SK-N-SH treated with all-trans-retinoic acid at 6 μM for 48 hours (cell line): ENCODE data around the gene POU6F2.

Experiments
- SNAI2 ChIP-seq: fragments of 250-450 bp; sonication (Bioruptor Pico); IDR thresholded peaks from 2 replicates; pipeline ENCODE4 v1.5.0; 2020; ENCODE audit warnings: mild to moderate bottlenecking, moderate library complexity
- TCF4 ChIP-seq: fragments of 250-450 bp; sonication (Bioruptor Pico); IDR thresholded peaks from 2 replicates; pipeline ENCODE4 v1.8.0; 2021; ENCODE audit warnings: mild to moderate bottlenecking, moderate library complexity, borderline replicate concordance
- ZFP30 ChIP-seq: fragments of 450-650 bp; formaldehyde crosslinking; IDR thresholded peaks from 2 replicates; pipeline ENCODE4 v1.5.0; 2022; ENCODE audit warnings: mild to moderate bottlenecking, moderate library complexity
- TF ChIP-seq, protein P1 (sequence below): fragments of 250-450 bp; sonication (Bioruptor Pico); IDR thresholded peaks from 2 replicates; pipeline ENCODE4 v1.8.0; 2020; ENCODE audit warnings: mild to moderate bottlenecking, moderate library complexity, borderline replicate concordance

- TF ChIP-seq, protein P1, sequence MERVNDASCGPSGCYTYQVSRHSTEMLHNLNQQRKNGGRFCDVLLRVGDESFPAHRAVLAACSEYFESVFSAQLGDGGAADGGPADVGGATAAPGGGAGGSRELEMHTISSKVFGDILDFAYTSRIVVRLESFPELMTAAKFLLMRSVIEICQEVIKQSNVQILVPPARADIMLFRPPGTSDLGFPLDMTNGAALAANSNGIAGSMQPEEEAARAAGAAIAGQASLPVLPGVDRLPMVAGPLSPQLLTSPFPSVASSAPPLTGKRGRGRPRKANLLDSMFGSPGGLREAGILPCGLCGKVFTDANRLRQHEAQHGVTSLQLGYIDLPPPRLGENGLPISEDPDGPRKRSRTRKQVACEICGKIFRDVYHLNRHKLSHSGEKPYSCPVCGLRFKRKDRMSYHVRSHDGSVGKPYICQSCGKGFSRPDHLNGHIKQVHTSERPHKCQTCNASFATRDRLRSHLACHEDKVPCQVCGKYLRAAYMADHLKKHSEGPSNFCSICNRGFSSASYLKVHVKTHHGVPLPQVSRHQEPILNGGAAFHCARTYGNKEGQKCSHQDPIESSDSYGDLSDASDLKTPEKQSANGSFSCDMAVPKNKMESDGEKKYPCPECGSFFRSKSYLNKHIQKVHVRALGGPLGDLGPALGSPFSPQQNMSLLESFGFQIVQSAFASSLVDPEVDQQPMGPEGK (CRISPR knock-in tag), result no peak
- no peak for TF ChIP-seq SNAI2 (CRISPR knock-in tag)
- no peak for TF ChIP-seq TCF4 (CRISPR knock-in tag)
- TF ChIP-seq ZFP30 (CRISPR knock-in tag), result no peak
Measured at GRCh38 chr7:39128287-39128843, 150.7 kb downstream of the POU6F2 start.
